Mesenteric fat pad (tissue), 1 donor: ENCODE data around the gene MTMR4. TPM values are rescaled to one million over a fixed set of nuclear protein-coding genes. Genes with fewer than 3 reads are reported as not detected.
"Not testable (repeated sequence)": the region's sequence is repeated elsewhere in the genome, so short reads cannot be mapped to it uniquely, and the experiment has no call there.

Experiments used
- DNase-seq: peaks from one replicate; pipeline ENCODE4 v3.0.0-alpha.2; 2020; ENCODE audit warnings: low spot score
- total RNA-seq: library from RNA; stranded (reverse); fragmentation: NEBNext Ultra II Directional; extraction: Animal tissue kit (Norgen Biotek cat#: 25700); gene quantifications from one replicate; pipeline ENCODE4 v1.2.1, GENCODE V29; 2021
- donor health status: DM: yes; HTN: yes; CAD: no.

The MTMR4 gene
- total RNA-seq, 1 donor from 2014 or later = 38.1 TPM

GRCh38 chr17:58493506-58493905 lies 20.9 kb downstream of the MTMR4 start:
- DNase-seq = no peak

GRCh38 chr17:58492238-58493121 lies 22.0 kb downstream of the MTMR4 start:
- DNase-seq = no peak

DNA sequence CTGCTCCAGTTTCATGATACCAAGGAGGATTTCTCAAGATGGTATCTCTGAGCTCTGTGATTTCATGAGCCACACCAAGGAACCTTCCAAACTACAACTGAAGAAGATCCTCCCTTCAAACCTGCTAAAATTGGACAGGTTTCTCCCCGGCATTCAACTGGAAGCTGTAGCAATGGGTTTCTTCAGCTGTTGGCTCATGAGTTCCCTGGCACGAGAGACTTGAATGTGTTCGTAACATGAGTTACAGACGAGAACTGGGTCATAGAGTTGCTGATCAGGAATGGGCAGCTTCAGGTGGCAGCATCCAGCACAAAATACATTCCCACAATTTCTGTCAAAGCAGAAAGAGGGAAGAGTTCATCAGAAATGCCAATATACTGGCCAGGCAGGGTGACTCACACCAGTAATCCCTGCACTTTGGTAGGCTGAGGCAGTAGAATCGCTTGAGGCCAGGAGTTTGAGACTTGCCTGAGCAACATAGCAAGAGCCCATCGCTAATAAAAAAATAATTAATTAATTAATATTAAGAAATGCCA lies 22.9 kb downstream of the MTMR4 start:
- no peak for DNase-seq

GRCh38 chr17:58488428-58488890 lies 26.0 kb downstream of the MTMR4 start:
- no peak for DNase-seq

- DNase-seq = no peak
Observed at GRCh38 chr17:58487589-58488427, 26.6 kb downstream of the MTMR4 start, which contains the start of gene HSF5. TSS of gene HSF5 (minus strand) at chr17:58488408. CDS start at chr17:58488274, 134 bp downstream.

GRCh38 chr17:58484600-58484999 lies 29.8 kb downstream of the MTMR4 start:
- no peak for DNase-seq

GRCh38 chr17:58481798-58482197 lies 32.6 kb downstream of the MTMR4 start:
- DNase-seq = not testable (repeated sequence)

DNA sequence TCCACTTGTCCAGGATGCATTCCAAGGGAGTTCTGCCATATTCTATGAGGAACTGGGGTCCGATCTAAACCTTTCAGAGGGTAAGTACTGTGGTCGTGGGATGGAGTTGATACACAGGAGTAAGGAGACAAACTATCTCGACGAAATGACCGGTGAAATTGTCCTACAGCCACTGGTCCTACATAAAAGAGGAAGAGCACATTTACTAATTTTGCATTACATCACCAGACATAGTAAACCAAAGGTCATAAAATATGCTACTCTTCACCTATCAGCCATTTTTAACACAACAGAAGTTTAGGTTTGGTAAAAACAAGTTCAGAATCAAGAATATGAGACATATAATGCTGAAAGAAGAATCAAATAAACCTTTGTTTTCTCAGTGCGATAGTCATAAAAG lies 34.3 kb downstream of the MTMR4 start:
- no peak for DNase-seq

DNA sequence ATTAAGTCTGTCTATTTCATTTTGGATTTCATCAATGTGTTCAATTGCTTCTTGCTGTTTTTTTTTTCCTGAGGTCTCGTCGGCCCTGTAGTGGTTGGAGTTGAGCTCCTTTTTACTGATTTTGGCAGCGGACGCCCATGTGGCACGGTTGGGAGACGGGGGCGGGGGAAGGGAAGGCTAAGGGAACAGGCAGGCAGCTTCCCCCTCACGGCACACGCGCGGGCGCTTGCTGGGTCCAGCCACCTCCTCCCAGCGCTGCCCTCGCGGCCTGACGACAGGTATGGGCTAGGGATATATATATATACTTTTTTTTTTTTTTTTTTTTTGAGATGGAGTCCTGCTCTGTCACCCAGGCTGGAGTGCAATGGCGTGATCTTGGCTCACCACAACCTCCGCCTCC lies 37.6 kb downstream of the MTMR4 start:
- no peak for DNase-seq

GRCh38 chr17:58475985-58476384 lies 38.5 kb downstream of the MTMR4 start:
- no peak for DNase-seq

DNA sequence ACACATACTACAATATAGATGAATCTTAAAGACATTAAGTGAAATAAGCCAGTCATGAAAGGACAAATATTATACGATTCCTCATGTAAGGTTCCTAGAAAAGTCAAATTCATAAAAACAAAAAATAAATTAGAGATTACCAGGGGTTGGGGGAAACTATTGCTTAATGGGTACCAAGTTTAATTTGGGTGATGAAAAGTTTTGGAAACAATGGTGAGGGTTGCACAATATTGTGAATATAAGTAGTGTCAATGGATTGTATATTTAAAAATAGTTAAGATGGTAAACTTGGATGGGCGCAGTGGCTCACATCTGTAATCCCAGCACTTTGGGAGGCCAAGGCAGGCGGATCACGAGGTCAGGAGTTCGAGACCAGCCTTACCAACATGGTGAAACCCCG lies 44.1 kb downstream of the MTMR4 start:
- DNase-seq = no peak

DNA sequence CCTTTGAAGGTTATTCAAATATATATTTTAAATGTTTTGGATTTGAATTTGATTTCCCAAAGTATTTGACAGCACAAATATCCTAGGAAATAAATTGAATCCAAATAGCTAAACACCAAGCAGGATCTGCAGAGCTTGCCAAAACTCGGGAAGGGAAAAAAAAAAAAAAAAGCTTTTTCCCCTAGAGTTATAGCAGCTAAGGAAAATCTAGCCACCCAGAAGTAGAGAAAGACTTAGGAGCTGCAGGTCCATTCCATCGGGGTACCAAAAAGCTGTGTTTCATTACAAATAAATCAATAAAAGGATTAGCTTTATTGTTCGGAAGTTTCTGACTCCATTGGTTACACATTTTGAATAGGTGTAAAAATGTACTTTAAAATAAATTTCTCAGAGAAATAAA lies 45.5 kb downstream of the MTMR4 start:
- DNase-seq = no peak

DNA sequence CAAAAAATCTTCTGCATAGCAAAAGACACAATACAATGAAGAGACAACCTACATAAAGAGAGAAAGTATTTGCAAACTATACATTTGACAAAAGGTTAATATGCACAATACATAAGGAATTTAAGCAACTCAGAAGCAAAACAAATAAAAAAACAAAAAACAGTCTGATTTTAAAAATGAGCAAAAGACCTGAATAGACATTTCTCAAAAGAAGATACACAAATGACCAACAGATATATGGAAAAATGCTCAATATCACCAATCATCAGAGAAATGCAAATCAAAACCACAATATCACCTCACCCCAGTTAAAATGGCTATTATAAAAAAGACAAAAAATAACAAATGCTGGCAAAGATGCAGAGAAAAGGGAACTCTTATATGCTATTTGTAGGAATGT lies 58.9 kb downstream of the MTMR4 start:
- DNase-seq = no peak

GRCh38 chr17:58452738-58453137 lies 61.7 kb downstream of the MTMR4 start:
- no peak for DNase-seq

GRCh38 chr17:58447039-58447975 lies 67.1 kb downstream of the MTMR4 start:
- DNase-seq = no peak

DNA sequence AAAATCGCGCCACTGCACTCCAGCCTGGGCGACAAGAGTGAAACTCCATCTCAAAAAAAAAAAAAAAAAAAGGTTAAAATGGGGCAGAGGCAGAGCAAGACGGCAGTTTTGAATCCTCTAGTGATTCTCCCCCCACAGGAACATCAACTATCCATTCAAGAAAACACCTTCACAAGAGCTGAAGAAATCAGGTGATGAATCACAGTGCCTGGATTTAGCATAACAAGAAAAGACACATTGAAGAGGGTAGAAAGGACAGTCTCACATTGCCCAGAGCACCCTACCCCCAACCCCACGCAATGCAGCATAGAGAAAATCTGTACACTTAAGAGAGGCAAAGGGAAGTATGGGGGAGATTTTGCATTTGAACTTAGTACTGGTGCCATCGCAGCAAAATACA lies 68.4 kb downstream of the MTMR4 start:
- DNase-seq = no peak
